ENCODE results near the gene ACTR3C. TPM values are rescaled to one million over a fixed set of nuclear protein-coding genes. Genes with fewer than 3 reads are reported as not detected.
"Not testable (repeated sequence)": the region's sequence is repeated elsewhere in the genome, so short reads cannot be mapped to it uniquely, and the experiment has no call there.

The ACTR3C gene
- polyA plus RNA-seq, 10 donors = 0.59 to 3.2 (median 1.4) TPM

DNA sequence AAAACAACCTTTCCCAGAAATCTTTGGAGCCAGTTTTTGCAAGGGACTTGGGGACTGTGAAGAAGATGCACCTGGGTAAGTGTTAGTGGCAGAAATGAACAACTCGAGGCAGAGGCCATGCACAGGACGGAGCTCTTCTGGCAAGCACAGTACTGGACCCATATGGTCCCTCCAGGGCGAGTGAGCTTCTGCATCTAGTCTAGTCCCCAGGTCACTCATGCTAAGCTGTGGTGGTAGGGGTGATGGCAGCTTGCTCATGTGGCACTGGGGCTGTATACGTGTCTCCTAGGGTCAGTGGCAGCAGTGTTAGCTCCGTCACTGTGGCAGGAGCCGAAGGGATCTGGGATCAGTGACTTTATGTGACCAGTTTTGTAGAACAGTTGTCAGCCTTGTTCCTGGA, 9.5 kb downstream of the ACTR3C start:
- no peak for DNase-seq

DNA sequence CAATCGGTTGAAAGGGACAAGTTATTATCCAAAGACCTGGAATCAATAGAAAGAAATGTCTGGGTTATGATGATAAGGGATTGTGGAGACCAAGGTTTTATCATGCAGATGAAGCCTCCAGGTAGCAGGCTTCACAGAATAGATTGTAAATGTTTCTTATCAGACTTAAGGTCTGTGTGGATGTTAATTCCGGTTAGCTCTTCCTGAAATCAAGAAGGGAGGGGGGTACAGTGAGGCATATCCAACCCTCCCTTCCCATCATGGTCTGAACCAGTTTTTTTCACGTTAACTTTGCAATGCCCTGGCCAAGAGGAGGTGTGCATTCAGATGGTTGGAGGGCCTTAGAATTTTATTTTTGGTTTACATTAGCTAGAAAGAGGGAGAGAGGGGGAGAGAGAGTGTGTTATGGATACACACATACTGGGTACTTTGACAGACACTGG, 10.0 kb downstream of the ACTR3C start:
- DNase-seq = no peak

DNA sequence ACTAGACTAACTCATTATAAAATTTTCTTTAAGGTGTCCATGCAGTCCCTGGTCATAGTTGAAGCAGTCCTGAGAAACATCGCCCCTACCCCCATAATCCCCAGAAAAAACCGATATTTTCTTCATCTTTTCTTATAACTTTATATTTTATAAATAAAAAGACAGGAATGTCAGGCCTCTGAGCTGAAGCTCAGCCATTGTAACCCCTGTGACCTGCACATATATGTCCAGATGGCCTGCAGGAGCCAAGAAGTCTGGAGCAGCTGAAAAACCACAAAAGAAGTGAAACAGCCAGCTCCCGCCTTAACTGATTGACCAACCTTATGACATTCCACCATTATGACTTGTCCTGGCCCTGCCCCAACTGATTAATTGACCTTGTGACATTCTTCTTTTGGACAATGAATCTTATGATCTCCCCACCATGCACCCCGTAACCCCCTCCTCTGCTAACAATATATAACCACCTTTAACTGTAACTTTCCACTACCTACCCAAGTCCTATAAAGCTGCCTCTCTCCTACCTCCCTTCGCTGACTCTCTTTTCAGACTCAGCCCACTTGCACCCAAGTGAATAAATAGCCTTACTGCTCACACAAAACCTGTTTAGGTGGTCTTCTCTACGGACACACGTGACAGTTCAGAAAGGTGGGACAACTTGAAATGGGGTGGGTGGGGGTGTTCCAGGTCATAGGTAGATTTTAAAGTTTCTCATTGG, 10.5 kb downstream of the ACTR3C start:
- DNase-seq = not testable (repeated sequence)

DNA sequence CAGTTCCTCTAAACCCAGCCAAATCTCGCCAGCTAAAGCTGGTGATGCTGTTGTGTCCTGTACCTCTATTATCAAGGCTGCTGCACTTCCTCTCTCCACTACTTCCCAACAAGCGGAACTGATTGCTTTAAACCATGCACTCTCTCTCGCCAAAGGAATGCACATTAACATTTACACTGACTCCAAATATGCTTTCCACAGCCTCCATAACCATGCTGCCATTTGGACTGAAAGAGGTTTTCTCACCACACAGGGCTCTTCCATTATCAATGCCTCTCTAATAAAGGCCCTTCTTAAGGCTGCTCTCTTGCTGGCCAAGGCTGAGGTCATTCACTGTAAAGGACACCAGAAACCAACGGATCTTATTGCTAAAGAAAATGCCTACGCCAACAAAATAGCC, 11.6 kb downstream of the ACTR3C start:
- DNase-seq = peak in 1 of 3 donors; percentile 37

DNA sequence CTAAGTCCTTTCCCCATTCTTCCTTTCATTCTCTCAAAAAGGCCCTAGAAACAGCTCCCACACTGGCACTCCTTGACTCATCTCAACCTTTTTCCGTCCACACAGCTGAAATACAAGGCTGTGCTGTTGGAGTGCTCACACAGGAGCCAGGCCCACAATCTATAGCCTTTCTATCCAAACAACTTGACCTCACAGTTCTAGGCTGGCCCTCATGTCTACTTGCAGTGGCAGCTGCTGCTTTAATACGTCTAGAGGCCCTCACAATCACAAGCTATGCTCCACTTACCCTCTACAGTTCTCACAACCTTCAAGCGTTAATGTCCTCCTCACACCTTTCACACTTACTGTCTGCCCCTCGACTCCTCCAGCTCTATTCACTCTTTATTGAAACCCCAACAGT, 12.2 kb downstream of the ACTR3C start:
- DNase-seq = no peak

DNA sequence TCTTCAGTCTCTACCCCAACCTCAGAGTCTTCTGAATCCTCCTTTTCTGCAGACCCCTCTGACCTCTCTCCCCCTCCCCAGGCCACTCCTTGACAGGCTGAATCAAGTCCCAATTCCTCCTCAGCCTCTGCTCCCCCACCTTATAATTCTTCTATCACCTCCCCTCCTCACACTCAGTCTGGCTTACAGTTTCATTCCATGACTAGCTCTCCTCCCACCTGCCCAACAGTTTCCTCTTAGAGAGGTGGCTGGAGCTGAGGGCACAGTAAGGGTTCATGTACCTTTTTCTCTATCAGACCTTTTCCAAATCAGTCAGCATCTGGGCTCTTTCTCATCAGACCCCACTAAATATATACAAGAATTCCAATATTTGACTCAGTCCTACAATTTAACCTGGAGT, 14.8 kb downstream of the ACTR3C start:
- DNase-seq = no peak

DNA sequence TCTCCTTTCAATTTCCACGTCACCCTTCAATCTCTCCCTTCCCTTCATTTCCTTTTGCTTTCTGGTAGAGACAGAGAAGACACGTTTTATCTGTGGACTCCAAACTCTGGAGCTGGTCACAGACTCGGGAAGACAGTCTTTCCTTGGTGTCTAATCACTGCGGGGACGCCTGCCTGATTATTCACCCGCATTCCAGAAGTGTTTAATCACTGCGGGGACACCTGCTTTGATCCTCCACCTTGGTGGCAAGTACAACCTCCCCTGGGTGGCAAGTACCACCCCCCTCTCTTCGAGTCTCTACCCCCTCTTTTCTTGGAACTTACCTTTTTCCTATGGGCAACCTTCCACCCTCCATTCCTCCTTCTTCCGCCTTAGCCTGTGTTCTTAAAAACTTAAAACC, 15.4 kb downstream of the ACTR3C start:
- no peak for DNase-seq

DNA sequence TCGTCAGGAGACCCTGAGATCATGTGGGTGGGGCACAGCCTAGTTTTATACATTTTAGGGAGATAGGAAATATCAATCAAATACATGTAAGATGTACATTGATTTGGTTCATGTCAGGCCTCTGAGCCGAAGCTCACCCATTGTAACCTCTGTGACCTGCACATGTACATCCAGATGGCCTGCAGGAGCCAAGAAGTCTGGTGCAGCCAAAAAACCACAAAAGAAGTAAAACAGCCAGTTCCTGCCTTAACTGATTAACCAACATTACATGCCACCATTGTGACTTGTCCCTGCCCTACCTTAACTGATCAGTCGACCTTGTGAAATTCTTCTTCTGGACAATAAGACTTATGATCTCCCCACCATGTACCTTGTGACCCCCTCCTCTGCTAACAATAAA, 16.2 kb downstream of the ACTR3C start:
- DNase-seq = no peak

DNA sequence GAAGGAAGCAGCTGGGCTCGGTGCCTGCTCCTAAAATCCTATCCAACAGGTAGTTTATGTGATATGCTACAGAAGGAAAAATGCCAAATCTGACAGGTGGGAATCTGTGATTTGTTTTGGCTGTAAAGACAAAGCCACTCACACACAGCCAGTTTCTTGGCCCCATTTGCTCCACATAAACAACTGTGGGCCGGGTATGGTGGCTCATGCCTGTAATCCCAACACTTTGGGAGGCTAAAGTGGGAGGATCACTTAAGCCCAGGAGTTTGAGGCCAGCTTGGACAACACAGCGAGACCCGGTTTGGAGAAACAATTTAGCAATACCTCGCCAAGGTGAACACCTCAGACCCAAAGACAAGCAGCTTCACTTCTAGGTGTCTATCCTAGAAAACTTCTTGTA, 17.0 kb downstream of the ACTR3C start:
- DNase-seq = not testable (repeated sequence)

DNA sequence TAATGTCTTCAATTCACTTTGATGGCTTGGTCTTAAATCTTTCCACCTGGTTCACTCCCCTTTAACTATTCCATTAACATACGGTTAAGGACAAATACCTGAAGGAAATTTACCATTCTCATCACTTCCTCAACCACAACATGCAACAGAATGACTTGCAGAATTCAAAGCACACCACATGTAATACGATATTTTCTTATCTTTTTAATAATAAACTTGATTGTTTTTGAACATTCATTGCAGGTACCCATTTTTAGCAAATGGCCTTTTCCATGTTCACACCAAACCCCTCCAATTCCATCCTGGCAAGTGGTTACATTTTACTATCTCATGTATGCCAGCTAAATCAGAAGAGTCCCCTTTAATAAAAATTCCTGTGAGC, 17.5 kb downstream of the ACTR3C start:
- not testable (repeated sequence) for DNase-seq

DNA sequence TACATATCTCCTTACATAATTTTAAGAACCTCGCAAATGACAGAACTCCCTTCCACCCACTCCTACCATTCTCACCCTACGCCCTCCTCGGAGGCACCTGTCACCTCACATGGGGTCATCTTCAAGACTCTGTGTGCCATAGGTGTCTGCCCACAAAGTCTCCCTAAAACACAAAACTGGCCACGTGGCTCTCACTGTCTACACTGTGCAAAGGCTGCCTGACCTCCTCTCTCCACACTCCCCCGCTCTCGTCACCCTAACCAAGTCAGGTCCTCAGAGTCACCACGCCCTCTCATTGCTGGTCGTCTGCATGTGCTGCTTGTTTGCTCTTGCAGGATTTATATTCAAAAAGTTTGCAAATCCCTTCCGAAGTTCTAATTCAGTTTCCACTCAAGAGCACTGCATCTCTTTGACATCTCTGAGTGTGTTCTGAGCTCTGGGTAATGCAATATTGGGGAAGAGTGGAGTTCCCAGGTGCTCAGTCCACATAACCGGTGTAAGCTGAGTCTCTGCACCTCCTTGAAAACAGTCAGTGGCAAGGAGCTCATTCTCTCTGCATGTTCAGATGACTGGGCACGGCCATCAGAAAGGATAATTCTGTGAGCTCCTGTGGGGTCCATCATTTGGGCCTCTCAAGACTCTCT, 18.0 kb downstream of the ACTR3C start:
- not testable (repeated sequence) for DNase-seq

DNA sequence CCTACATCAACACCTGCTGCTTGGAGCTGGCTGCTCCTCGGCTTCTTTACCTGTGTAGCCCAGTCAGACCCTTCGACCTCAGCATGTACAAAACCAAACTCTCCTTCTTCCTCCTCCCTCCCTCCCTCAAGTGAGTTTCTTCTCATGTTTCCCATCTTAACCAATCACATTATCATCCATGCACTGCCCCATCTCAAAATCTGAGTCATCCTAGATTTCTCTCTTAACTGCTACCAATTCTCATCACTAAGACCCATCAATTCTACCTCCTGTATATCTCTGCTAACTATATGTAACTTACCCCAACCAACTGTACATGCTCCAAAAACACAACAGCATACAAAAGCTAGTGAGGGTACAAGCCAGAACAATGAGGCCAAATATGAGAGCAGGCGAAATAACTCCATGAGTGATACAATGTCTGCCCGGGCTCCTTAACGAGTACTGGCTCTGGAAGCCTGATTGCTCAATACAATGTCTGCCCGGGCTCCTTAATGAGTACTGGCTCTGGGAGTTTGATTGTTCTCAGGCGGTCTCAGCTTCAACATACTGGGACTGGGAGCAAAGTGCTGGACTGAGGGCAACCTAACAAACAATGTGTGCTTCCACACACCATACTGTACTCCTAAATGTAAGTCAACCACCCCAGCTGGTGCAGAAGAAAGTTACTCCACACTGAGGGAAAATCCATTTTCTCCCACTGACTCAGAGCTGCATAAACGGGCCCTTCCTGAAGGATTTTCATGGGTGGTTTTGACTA, 18.7 kb downstream of the ACTR3C start:
- DNase-seq = not testable (repeated sequence)

DNA sequence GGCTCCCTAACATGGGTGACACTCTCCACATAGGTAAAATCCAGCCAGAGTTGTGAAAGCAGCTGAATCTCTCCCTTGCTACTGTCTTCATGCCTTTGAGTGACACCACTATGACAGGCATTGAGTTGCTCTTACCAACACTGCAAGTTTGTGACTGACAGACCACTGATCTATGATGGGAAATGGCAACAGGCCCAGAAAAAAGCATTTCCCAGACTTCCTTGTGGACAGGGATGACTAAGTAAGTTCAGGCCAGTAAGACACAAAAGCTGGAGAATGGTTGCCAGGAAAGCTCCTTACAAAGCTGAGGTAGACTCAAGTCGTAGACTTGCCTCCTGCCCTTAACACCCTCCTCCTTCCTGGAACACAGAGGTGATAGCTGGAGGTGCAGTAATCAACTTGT, 20.4 kb downstream of the ACTR3C start:
- DNase-seq = not testable (repeated sequence)

DNA sequence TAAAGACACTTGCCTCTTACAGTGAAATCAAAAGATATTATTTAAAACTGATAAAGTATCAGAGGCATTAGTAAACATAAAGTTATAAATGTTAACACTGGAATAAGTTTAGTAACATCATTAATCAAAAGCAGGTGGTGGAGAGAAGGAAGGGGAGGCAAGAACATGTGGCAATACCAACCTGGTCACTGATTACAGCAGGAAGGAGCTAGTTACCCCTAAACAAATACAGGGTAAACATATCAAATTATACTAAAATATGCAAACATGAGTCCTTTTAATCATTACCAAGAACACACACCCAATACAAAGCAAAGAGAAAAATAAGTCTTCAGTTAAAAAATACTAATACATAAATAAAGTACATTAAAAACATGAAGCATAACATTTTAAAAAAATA, 25.4 kb downstream of the ACTR3C start:
- not testable (repeated sequence) for DNase-seq

DNA sequence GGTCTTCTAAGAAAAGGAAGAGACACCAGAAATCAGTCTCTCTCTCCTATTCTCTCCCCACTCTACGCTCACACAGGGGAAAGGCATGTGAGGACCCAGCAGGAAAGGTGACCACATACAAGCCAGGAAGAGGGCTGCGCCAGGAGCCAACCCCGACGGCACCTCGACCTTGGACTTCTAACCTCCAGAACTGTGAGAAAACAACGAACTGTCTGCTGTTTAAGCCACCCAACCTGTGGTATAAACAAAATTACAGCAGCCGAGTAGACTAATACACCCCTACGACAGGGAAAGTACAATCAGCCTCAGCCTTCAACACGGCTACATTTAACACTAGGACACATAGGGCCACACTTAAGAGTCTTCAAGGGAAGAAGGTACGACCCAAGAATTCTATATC, 26.5 kb downstream of the ACTR3C start:
- DNase-seq = not testable (repeated sequence)

DNA sequence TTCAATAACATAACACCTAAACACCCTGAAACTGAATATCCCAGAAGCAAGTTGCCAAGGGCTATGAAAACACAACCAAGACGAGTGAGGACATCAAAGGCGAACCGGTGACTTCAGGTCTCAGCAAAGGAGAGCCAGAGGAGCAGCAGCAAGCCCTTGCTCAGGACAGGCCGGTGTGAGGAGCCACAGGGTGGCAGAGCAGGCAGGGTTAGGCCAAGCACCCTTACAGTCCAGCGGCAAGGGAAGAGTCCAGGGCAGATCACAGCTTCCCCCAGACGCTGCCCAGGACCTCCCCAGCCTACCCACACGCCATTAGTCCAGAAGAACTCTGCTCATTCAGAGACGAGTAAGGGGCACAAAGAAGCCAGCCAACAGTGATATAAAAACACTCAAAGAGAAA, 27.7 kb downstream of the ACTR3C start:
- not testable (repeated sequence) for DNase-seq

DNA sequence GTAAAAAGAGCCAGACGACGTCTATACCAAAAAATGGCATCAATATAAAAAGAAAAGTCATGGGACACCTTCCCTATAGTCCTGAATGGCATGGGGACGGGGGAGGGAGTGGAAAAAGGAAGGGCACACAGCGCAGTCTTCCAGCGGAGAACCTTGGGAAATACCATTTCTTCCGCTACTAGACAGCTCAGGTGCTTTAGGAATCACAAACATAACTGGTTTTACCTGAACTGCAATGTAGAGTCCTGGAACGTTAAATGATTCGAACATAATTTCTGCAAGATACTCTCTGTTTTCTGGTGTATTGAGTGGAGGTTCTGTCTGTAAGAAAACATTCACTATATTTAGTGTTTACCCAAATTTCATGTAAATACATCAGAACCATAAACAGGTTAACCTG, 28.3 kb downstream of the ACTR3C start:
- not testable (repeated sequence) for DNase-seq

DNA sequence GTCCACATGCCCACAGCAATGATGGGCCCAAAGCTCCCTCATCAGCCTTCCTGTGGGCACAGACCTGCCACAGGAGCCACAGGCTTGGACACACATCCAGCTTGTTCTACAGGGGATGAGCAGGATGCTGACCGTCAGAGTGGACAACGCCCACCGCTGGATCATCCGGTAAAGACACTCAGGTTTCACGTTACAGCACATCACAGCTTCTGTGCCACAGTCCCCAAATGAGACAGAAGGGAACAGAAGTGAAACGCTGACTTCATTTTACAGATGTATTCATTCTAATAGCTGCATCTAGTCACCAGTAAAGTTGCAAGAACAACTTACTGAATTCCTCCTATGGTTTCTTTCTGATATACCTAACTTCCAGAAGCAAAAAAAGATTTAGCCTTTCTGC, 33.0 kb downstream of the ACTR3C start:
- not testable (repeated sequence) for DNase-seq

DNA sequence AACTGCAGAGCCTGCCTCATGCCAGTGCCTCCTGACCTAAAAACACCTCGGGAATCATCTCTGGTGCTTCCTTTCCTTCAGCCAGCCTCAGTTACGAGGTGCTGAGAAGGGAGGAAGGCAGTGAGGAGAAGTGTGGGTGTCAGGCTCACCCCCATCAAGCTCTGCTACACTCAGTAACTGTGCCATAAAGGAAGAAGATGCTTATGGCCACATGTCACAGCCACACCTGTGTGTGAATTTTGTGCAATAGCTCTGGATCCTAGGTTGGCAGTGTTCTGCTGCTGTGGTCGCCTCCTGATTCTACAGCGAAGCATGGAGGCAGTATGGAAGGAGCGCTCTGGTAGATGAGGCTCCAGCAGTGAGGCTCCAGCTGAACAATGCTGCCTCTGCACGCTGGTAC, 34.5 kb downstream of the ACTR3C start:
- not testable (repeated sequence) for DNase-seq

DNA sequence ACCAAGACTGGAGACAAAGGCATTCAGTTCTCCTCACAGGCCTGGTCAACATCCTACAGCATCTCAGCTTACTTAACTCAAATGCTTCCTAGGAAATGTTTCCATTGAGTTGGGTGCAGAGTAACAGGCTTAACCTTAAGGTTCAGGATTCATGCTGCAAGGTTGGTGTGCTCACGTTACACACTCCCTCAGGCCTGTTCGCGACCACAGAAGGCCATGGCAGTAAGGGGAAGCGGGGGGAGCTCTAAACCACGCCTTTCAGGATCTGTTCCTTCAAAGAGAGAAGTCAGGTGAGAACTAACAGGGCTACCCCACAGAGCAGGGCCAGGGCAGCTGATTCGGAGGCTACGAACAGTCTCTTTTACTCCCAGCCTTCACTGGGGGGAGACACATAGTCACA, 35.5 kb downstream of the ACTR3C start:
- DNase-seq = not testable (repeated sequence)

DNA sequence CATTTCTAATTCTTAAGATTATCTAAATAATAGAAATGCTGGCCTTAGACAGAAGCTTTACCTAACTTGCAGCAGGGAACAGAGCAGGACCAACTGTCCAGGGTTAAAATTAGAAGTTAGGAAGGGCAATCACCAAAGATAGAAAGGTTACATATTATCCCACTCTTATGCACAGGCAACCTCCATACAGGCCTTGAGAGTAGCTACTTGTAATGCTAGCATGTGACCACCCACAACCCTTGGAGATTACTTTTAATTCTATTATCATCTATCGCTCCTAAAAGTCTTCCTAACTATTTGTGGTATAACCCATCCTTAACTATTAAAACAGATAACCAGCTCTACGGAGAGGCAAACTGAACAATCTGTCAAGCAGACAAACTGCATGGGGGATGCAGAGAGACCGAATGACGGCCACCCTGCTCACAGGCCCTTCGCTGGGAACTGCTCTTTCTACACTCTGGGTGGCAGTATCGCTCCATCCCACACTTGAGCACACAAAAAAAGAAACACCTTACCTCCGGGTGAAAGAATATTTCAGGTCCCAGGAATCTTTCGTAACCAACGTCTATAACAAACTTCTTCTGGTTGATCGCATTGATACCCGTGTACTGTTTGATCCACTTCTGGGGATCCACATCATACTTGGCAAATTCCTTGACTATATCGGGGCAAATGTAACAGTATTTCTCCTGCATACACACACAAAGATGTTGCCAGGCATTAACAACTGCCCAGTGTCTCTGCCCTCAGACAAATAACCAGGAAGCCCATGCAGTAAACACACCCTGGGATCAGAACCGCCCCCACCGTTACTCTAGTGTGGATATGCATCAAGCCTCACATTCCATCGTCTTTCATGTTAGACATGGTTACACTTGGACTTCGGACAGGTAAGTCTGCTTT, 37.2 kb downstream of the ACTR3C start:
- DNase-seq = peak in 1 of 3 donors; percentile 23

DNA sequence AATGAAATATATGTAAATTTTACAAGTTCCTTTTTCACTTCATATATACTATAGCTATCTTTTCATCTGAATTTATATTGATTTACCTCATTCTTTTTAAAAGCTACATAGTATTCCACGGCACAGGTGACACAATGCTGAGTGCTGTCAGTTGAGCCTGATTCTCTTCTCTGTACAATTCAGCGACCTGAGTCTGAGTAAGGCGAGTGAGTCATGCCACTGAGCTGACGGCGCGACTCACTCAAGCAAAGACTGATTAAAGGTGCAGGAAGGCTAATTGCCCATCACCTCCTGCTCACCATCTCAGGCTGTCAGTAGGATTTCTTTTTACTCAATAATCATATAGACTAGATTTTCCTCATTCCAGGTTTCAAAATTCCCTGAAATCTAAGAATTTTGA, 39.7 kb downstream of the ACTR3C start:
- DNase-seq = not testable (repeated sequence)
